Measurements from ENCODE around the gene ADD2. TPM values are rescaled to one million over a fixed set of nuclear protein-coding genes. Genes with fewer than 3 reads are reported as not detected.

The ADD2 gene
- total RNA-seq, 1 experiment from 2014 or later = 3.5 TPM

GRCh38 chr2:70714141-70714905, 53.7 kb downstream of the ADD2 start:
- H4K20me1 ChIP-seq (ENCODE audit: insufficient read depth) = no peaks in the 10 kb centered on the region
- H3K27me3 ChIP-seq (ENCODE audit: insufficient read depth, low read depth) = peaks cover 28% of the 10 kb centered on the region; the same call in 1 of the 2 replicates
- no peaks in the 10 kb centered on the region for H3F3A ChIP-seq (ENCODE audit: insufficient read depth, low read depth)
- H3K4me2 ChIP-seq = no peak overlapping the region
- H3K4me1 ChIP-seq (replicated peaks; ENCODE audit: insufficient read depth) = no peaks in the 10 kb centered on the region
- intact Hi-C loops (cut with micrococcal nuclease; ENCODE audit: unreplicated experiment) = no loop called here
- no peaks in the 10 kb centered on the region for H3K79me2 ChIP-seq (ENCODE audit: low read depth)
- no peaks in the 10 kb centered on the region for H3K9me3 ChIP-seq (ENCODE audit: insufficient read depth, low read depth)
- no TSS peak for BruUV-seq (replicated peaks)
- POLR2A ChIA-PET (ENCODE audit: unreplicated experiment) = no interaction called here
- no peak for DNase-seq
- CTCF ChIA-PET = no interaction called here
- H3K27ac ChIP-seq = no peak overlapping the region
- H3K9me2 ChIP-seq (ENCODE audit: insufficient read depth) = no peaks in the 10 kb centered on the region
- no peak overlapping the region for H2AFZ ChIP-seq
- H3K36me3 ChIP-seq (ENCODE audit: low read depth) = no peaks in the 10 kb centered on the region
- TF ChIP-seq EZH2 (IDR thresholded peaks at IDR 0.05; ENCODE audit: low read depth) (no peak), CTCF (conservative IDR thresholded peaks at IDR 0.05) (no peak)
- no peak overlapping the region for H3K4me3 ChIP-seq

GRCh38 chr2:70712916-70713315, 55.1 kb downstream of the ADD2 start:
- intact Hi-C loops (cut with micrococcal nuclease; ENCODE audit: unreplicated experiment) = no loop called here
- no peak for DNase-seq
- Histone ChIP-seq H3F3A (ENCODE audit: insufficient read depth, low read depth) (no peaks in the 10 kb centered on the region), H3K27me3 (ENCODE audit: insufficient read depth, low read depth) (peaks cover 18% of the 10 kb centered on the region; the same call in 1 of the 2 replicates), H3K27ac (no peak overlapping the region), H4K20me1 (ENCODE audit: insufficient read depth) (no peaks in the 10 kb centered on the region), H3K4me2 (no peak overlapping the region), H3K4me1 (replicated peaks; ENCODE audit: insufficient read depth) (no peaks in the 10 kb centered on the region), H3K79me2 (ENCODE audit: low read depth) (no peaks in the 10 kb centered on the region), H2AFZ (no peak overlapping the region), H3K9me3 (ENCODE audit: insufficient read depth, low read depth) (no peaks in the 10 kb centered on the region), H3K4me3 (no peak overlapping the region), H3K36me3 (ENCODE audit: low read depth) (no peaks in the 10 kb centered on the region), H3K9me2 (ENCODE audit: insufficient read depth) (no peaks in the 10 kb centered on the region)
- ChIA-PET CTCF (no interaction called here), POLR2A (ENCODE audit: unreplicated experiment) (no interaction called here)
- TF ChIP-seq CTCF (conservative IDR thresholded peaks at IDR 0.05) = no peak
- TF ChIP-seq EZH2 (IDR thresholded peaks at IDR 0.05; ENCODE audit: low read depth) = no peak
- BruUV-seq (replicated peaks) = no TSS peak

- no peak for TF ChIP-seq CTCF (conservative IDR thresholded peaks at IDR 0.05)
- no peak for TF ChIP-seq EZH2 (IDR thresholded peaks at IDR 0.05; ENCODE audit: low read depth)
- H3K4me1 ChIP-seq (replicated peaks; ENCODE audit: insufficient read depth) = no peaks in the 10 kb centered on the region
- no peak overlapping the region for H3K4me2 ChIP-seq
- no peak overlapping the region for H3K27ac ChIP-seq
- H3K27me3 ChIP-seq (ENCODE audit: insufficient read depth, low read depth) = peaks cover under 1% of the 10 kb centered on the region; the same call in 1 of the 2 replicates
- CTCF ChIA-PET = no interaction called here
- H3K9me3 ChIP-seq (ENCODE audit: insufficient read depth, low read depth) = no peaks in the 10 kb centered on the region
- POLR2A ChIA-PET (ENCODE audit: unreplicated experiment) = no interaction called here
- no peaks in the 10 kb centered on the region for H3K9me2 ChIP-seq (ENCODE audit: insufficient read depth)
- H3F3A ChIP-seq (ENCODE audit: insufficient read depth, low read depth) = no peaks in the 10 kb centered on the region
- intact Hi-C loops (cut with micrococcal nuclease; ENCODE audit: unreplicated experiment) = no loop called here
- no peak overlapping the region for H2AFZ ChIP-seq
- DNase-seq = no peak
- BruUV-seq (replicated peaks) = no TSS peak
- H4K20me1 ChIP-seq (ENCODE audit: insufficient read depth) = no peaks in the 10 kb centered on the region
- no peak overlapping the region for H3K4me3 ChIP-seq
- H3K79me2 ChIP-seq (ENCODE audit: low read depth) = no peaks in the 10 kb centered on the region
- no peaks in the 10 kb centered on the region for H3K36me3 ChIP-seq (ENCODE audit: low read depth)
These were observed 56.8 kb downstream of the ADD2 start for GRCh38 chr2:70711191-70711590.

Measured in PC-9 (cell line).